ENCODE results near the gene DNAJC19.

The DNAJC19 gene

DNA sequence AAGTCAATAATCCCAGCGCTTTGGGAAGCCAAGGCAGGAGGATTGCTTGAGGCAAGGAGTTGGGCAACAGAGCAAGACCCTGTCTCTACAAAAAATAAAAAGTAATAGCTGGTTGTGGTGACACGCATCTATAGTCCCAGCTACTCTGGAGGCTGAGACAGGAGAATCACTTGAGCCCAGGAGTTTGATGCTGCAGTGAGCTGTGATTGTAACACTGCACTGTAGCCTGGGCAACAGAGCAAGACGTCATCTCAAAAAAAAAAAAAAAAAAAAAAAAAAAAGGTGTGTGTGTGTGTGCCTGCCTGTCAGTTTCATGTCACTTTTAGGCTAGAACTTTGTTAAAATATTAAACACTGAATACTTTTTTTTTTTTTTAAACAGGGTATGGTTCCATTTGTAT lies 28.4 kb downstream of the DNAJC19 start:
- no peak for DNase-seq

DNA sequence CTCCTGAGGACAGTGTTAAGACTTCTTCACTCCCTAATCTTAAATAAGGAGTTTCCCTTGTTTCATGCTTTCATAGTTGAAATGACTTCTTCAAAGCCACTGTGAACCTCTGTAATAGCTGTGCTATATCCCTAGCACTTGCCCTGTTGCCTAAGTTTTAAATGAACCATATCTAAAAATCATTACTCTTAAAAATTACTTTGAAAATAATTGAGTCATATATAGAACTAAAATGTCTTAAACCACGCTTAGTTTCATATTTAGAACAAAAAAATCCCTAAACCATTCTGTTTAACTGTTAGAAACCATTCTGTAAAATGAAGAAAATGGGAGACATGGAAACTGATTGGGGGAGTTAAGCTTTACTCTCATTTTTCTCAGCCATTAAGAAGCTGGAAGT lies 29.8 kb downstream of the DNAJC19 start:
- DNase-seq: no peak

DNA sequence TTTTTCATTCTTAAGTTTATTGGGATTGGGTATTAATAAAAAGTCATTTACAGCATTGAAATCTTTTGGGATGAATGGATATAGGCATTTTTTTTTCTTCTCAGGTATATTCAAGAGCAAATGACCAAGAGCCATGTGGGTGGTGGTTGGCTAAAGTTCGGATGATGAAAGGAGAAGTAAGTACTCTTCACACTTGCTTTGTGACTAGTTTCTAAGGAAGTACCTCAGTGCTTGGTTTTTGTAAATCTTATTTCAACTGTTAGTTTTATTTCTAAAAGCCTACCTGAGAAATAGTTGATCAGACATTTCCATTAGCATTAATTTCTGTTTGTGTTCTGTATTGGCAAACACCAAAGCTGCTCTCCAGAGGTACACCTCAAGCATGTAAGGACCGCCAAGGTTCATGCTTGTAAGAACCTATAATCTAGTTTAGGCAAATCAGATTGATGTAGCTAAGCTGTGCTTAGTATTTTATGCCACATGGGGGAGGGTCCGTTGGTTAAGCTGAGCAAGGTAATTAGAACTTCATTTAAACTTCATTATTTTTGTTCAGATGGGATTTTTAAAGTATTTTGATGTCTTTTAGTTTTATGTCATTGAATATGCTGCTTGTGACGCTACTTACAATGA lies 41.7 kb downstream of the DNAJC19 start:
- no peak for DNase-seq

DNA sequence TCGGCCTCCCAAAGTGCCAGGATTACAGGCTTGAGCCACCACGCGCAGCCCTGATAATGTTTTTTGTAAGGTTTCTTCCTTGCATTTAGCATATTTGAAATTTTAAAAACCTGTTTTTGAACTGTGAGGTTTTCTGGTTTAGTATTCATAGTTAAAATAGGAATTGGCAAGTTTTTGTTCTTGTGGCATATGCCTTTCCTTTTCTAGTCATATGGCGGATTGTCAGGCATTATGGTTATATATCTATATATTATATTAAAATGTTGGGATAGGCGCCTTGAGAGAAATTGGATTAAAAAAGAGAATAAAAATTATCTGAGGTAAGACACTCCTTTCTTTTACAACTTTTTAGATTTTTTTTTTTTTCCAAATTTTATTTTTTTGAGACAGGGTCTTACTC lies 48.7 kb downstream of the DNAJC19 start:
- no peak for DNase-seq

DNA sequence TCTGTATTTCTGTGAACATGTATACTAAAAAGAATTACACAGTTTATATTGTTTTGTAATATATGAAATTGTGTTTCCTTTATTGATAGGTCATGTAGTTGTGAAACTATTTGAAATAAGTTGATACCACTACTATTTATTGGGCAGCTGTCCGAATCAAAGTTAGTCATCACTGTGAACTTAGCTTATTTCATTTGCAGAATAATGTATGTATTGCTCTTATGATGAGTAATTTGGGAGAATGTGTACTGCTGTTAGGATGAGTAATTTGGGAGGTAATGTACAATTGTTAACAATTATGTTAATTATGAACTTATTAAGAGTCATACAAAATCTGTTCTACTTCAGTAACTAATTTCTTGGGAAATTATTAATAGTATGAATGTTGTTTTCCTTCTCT lies 54.9 kb downstream of the DNAJC19 start:
- DNase-seq: no peak
